Activated CD8-positive, alpha-beta memory T cell treated with anti-CD3 and anti-CD28 coated beads, Interleukin-2, amount 50 U/mL, for 4 hours (primary cell): ENCODE results near the gene NUP210L.

Source experiments
- DNase-seq: peaks from one replicate; pipeline ENCODE4 v3.0.0-alpha.2; 2020

Gene NUP210L

DNA sequence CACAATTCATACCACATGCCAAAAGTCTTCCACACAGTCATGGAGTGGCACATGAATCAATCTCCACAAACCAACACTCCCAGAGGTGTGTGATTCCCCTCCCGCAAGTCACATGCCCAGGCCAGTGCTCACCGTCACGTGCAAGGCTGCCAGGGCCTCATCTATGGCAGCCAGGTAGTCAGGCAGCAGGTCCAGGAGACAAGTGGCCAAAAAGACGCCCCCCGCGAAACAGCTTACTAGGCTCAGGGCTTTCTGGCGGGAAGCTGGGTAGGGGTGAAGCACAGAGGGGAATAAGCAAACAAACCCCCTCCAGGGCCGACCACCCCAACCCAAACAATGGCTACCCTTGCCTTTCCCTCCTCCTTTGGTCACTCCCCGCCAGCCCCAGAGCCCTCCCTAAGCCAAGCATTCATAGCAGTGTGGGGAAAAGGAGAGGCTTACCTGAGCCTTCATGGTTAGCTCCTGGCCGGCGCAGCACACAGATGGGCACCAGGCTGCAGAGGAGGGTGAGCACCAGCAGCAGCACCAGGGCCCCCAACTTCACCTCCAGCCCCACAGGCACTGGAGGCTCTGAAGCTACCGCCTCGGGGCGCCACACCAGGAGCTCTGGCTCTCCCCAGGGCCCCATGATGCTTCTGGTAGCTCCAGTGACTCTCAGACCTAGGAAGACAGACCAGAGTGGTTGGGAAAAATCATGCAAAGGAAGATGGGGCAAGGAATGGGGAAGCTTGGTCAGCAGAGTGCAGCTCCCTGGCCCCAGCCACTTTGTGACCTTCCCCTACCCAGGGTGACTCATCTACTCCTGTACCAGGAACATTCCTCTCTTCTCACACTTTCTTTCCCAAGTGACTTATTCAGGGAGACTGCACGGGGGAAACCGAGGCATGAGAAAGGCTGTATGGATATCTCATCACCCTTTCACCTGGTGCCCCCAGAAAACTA, 192.5 kb downstream of the NUP210L start:
- no peak for DNase-seq

DNA sequence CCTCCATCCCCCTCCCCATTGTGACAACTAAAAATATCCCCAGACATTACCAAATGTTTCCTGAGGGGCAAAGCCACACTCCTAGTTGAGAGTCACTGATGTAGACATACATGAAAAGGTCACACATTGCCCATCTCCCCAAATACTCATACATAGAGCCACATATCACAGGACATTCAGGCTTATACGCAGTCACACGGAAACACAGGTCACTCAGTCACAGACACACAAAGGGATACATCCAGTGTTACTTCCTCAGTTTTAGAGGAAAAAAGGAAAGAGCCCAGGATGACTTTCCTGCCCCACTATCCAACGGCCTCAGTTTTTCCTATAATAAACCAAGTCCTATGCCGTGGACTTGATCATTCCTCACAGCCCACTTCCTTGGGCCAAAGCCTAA, 193.5 kb downstream of the NUP210L start:
- no peak for DNase-seq

DNA sequence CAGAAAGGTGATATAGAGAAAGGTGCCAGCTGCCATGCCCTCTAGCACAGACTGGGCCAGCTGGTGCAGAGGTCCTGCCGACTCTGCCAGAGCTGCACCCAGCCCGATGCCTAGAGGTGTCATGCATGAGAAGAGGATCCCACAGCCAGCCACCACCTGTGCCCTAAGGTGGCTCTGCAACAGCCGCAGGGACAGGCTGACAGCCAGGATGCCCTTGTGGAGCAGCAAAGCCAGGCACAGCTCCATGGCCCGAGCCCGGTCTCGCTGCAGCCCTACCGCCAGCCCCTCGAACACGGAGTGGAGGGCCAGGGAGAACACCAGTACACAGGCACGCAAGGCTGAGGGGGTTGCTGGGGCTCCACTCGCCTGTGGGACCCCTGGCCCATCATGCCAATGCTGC, 194.7 kb downstream of the NUP210L start:
- no peak for DNase-seq

DNA sequence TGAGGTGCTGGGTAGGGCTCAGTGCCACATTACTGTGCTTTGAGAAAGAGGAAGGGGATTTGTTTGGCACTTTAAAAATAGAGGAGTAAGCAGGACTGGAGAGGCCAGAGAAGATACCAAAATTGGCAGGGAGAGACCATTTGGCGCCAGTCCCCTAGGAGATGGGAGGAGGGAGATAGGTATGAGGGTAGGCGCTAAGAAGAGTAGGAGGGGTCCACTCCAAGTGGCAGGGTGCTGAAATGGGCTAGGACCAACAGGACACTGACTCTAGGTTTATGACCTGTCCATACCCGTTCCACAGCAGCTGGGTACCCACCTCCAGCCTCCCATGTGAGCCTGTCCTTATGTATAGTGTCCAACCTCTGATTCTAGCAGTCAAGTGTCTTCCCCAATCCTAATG, 195.4 kb downstream of the NUP210L start:
- no peak for DNase-seq

DNA sequence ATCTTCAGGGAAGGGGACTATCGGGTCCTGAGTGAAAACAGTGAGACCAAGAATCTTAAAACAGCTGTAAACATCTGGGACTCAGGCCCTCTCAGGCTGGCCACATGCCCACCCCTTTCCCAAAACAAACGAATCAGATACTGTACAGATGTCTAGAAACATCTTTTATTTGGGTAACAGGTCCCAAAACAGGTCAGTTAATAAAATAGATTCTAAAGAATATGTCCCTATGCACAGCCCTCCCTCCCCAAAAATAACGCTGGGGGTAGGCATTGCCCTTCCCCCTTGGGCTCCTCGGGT, 196.0 kb downstream of the NUP210L start:
- no peak for DNase-seq

DNA sequence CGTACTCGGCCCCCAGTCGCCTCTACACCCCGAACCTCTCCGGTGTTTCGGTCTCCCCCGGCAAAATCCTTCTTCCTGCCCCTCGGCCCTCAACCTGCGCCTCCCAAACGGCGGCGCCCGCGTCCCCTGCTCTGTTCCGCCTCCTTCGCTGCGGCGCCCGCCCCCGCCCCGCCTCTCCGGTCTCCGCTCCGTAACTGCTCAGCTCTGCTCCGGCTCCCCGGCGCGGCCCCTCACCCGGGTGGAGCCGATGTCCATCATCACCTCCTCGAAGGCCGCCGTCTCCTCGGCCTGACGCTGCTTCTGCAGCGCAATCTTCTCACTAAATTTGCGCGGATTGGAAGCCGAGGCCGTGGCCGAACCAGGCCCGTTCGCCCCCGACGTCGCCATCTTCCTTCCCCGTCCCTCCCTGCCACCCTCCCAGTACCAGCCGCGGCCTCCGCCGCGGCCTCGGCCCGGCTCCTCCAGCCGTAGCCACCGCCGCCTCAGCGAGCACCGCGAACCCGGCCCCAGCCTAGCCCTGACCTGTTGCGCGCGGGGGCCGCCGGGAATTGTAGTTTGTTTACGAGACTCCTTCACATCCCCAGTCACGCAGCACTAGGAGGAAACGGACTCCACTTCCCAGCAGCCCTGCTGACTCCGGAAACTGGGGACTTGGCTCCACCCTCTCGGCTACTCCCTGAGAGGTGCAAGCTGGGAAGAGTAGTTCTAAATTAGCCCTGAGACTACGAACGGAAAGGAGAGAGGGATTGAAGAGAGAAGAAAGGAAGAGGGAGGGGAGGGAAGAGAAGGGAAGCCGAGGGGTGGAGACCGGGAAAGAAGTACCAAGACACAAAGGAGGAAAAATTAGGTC, 196.5 kb downstream of the NUP210L start, which contains the start of gene CRTC2:
CRTC2 (minus strand) TSS at position 502 of the 850 bp plus-strand sequence; CDS start at position 387, 115 bp downstream.
- peak; percentile 97 for DNase-seq

DNA sequence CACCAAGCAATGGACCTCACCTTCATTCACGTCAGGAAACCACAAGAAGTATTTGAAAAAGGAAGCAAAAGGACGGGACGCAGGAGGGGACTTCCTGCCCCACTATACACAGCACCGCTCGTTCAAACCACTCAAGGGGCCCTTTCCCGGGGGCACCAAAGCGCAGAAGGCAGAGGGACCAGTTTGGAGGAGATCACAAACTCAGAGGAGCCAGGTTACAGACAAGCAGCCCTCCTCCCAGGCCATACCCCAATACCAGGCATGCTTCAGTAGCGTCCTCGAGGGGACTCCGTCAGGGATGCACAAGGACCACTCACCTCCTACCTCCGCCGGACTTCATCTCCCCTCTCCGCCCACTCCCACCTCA, 197.1 kb downstream of the NUP210L start:
- peak; percentile 34 for DNase-seq

DNA sequence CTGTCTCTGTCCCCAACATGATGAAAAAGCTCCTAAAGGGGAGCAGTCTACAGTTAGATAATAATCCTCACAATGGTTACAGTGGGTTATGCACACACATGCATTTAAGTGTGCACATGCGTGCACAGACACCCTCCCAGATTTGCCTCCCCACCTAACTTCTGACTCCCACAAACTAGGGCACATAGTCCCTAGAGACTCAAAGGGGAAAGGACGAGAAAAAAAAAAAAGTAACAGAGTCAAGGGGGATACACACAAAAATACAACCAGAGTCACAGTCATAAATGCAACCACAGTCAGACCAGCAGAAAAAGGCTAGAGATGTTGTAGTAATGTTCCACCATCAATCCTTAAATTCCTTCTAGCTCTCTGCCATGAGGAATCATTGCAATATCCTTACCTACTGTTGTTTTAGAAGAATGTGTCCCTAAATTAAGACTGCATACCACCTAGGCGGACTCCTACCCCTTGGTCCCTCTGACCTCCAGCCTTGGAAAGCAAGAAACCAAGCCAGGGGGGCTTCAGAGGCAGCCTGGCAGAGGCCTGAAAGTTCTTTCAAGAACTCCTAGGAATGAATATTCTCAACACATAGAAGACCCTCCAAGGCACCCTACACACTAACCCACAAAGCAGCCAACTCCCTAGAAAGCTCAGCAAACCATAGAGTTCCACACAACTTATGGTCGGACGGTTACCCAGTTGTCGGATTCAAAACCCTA, 197.7 kb downstream of the NUP210L start:
- no peak for DNase-seq

DNA sequence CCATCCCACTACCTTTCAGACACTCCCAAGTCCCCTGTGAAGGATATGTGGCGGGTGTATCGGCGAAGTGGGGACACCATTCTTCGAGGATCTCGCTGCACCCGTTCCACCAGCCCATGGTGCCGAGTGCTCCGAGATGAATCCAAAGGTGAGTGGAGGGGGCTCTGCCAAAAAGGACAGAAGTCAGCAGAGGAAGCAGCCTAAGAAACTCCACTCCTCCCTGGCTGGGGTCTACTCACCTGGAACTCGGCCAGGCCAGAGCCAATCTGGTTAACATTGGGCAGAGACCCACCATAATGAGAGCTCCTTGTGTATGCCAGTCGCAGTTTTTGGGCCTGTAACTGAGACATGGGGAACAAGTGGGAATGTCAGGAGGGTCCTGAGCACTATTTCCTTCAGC, 200.0 kb downstream of the NUP210L start:
- no peak for DNase-seq

DNA sequence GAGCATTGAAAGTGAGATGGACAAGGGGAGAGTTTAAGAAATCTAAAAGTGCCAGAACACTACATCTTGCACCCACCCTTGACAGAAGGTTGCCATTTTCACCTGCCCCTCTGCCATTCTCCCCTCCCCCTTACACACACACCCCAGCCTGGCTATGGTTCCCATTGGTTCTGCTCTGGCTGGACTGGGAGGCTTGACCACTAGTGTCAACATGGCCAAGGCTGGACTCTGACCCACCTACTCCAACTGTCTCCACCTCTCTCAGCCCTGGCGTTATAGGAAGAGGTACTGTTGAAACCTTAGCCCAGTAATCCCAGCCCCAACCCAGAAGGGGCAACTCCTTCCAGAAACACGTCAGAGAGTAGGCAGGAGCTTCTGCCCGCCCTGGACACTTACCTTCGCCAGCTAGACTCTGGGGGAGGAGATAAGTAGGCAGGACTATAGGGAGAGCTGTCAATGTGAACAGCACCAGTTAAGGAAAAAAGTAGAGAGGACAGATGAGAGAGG, 201.0 kb downstream of the NUP210L start:
- no peak for DNase-seq

DNA sequence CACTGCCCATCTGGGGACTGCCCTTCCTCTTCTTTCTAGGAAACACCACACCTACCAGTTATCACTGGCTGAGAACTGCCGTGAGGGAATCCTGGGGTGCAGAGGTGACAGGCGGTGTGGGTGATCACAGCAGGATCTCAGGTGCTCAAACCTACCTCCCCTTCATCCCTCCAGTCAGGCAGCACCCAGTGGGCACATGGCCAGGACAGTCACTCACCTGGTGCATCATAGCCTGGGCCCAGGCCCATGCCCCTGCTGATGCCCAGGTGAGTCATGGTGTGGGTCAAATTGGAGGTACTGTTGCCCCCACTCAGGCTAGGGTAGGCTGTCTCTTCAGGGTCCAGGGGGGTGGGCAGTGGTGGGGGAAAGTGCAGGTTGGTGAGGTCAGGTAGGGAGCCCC, 203.1 kb downstream of the NUP210L start:
- no peak for DNase-seq

DNA sequence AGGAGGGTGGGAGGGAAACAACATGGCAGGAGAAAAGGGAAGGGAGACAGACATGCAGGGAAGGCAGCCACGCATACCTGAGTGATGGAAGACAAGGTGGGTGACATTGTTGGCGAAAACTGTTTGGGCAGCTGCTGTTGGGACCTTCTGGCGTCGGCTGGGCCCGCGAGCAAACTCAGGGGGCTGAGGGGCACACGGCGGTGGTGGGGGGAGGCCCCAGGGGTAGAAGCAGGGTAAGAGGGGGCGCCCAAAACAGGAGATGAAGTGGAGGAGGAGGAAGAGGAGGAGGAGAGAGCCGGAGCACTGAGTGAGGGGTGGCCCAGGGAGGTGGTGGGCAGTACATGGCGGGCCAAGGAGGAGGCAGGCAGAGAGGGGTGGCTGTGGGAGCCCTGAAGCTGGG, 203.7 kb downstream of the NUP210L start:
- no peak for DNase-seq

DNA sequence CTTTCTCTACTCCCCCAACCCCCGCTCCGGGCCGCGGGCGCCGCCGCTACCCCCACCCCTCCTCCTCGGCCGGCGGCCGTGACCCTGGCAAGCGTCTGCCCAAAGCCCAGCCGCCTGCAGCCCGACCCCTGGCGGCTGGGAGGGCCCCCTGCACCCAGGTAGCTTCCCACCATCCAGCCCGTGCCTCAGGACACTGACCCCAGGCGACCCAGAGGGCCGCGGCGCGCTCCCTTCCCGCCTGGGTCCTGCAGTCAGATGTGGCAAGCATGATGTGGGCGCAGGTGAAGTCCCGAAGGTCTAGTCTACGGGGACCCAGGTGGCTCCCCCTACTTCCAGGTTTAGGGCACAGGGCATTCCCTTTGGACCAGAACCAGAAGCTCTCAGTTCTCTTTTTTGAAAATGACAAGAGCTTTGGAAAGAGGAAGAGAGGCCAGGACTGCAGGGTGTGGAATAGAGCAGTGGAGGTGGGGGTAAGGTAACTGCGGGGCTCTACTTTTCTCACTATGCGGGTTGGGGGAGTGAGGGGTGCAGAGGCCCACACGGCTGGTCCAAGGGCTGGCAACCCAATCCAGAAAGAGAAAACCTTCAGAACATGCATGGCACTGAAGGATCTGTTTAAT, 208.1 kb downstream of the NUP210L start, which contains the start of gene DENND4B:
DENND4B (minus strand) TSS at position 97 of the 620 bp plus-strand sequence. CDS start 2,344 bp downstream, outside the sequence.
- DNase-seq: peak; percentile 77

DNA sequence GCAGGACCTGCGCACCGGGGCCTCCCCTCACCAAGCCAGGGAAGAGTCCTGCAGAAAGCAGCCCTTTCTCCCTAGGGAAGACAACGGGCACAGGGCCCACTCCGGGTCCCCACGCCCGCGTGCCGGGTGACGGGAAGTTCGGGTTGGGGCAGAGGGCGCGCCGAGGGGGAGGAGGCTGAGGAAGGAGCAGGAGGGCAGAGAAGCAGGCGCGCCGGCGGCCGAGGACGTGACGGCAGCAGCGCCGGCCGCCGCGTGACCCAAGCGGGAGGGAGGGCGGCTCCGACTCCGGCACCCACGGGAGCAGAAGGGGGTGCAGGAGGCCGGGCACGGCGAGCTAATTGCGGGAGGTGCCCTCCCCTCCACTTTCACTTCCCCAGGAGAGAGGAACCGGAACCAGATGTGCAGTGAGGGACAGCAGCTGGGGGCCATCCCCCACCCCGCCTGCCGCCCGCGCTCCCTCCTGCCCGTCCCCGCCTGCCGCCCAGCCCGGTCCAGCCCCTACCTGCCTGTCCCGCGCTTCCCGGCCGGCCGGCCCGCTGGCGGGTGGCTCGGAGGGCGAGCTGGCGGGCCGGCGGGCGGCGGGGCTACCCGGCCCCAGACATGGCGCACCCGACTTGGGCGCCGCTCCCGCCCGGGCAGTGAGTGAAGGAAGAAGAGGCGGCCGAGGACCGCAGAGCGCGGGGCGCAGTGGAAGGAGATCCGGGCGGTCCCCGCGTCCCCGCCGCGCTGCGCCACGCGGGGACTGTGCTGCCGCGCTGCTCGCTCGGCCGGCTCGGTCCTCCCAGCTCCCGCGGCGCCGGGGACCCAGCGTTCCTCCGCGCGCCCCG, 208.9 kb downstream of the NUP210L start:
- DNase-seq: peak; percentile 66

DNA sequence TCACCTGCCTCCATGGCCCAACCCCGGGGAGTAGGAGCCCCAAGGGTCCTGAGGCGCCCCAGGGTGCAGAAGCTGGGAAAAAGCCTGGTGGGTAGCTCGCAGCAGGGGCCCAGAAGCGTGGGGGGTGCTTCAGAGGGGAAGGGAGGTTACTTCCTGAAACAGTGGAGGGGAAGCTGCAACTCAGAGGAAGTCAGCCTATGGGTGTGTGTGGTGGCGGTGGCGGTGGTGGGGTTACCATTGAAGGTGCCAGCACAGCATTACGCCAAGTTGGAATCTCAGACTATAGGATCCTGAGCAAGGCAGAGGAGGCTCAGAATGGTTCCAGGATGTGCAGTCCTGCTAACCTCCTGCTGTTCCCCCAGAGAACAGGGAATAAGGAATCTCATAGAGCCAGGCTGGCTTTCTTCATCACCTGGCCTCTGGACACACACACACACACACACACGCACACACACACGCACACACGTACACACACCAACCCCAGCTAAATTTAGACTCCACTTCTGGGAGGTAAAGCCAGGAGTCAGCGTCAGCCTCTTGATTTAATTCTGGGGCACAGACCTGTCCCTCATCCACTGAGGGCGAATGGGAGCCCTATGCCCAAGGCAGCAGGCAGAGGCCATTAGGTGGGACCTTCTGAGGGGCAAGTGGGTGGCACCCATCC, 209.6 kb downstream of the NUP210L start:
- peak; percentile 78 for DNase-seq

DNA sequence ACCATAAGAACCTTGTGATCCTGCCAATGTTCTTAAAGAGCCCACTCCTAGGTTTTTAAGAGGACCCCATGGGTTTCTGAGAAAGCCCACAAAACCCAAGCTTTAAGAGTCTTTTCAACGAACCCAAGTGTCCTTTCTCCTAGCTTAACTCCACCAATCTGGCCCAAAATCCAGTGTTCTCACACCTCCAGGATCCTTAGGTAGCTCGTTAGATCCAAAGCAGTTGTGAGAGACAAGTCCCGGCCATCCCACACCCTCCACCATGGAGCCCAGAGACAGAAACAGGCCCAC, 210.1 kb downstream of the NUP210L start:
- DNase-seq: no peak

DNA sequence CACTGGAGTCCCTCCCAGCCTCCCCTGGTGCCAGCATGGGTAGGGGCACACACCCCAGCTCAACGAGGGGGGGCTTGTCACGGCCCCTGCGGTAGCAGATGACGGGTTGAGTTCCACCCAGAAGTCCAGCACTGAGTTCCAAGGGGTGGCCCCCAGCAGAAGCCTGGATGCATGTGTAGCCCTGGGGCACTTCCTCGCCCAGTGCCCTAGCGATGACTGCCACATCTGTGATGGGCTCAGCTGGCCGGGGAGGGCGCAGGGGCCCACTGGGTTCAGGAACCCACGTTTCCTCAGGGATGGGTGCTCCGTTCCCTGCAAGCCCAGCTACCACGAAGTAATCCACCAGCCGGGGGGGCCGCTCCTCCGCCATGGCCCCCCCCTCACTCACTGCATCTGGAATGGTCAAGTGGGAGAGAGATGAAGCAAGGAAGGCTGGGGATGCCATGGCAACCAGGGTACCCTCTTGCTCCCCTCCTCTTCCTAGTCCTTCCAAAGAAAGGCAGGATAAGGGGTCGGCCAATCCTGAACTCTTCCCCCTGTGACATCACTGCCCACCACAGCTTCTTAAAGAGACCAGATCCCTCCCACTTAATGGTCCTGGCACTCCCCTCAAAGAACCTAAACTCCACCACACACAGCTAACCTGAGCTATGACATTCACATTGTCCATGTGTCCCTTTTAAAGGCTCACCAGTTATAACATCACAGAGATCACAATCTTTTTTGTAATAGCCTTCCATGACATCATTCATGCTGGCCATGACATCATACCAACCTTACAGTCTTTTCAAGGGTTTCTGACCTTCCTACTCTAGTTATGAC, 210.7 kb downstream of the NUP210L start:
- DNase-seq: no peak

DNA sequence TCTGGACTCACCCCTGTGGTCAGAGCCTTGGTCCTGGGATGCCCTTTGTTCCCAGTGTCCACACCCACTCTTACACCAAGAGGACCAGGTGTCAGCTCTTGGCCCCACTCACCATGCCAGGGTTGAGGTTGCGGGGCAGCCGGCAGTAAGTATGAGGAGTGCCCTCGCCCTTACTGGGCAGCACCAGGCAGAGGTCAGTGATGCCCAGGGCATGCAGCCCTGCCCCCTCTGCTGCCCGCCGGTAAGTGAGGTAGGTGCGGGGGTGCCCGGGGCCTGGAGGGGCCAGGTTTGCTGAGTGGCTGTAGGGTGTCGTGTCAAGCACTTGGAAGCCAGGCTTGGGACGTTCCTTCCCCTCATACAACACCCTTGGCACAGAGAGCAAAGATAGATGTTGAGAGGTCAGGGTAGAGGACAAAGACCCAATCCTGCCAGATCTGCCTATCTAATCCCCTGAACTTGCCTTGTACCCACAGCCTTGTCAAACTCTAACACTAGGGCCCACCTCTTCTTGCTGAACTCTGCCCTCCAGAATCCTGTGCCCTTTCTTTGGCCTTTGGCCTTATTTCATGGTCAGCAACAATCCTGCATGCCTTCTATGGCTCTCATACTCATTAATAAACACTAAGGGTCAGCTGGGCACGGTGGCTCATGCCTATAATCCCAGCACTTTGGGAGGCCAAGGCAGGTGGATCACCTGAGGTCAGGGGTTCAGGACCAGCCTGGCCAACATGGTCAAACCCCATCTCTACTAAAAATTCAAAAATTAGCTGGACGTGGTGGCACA, 211.9 kb downstream of the NUP210L start:
- no peak for DNase-seq
